HCT116 (cell line): ENCODE measurements around the gene CCKAR. TPM values are rescaled to one million over a fixed set of nuclear protein-coding genes. Genes with fewer than 3 reads are reported as not detected.
A peak's percentile ranks its signal among the peaks of the same experiment; 100 is the strongest.

ENCODE experiments used
- ATAC-seq: fragments of 200-7000 bp; cut with Tn5 transposase; 2 replicates; pipeline ENCODE4 v1.9.1; 2020; ENCODE audit warnings: mild to moderate bottlenecking, moderate library complexity
- BruUV-seq: library from RNA; stranded (reverse); fragments of 400-500 nt; replicated peaks from 2 replicates; lab custom pipeline; 2021; lab: Mats Ljungman, UMichigan
- CTCF ChIA-PET: fragments of 300-600 bp; sonication (Branson Sonifier 250); formaldehyde crosslinking; loops from one replicate; lab custom pipeline; 2021; ENCODE audit warnings: antibody characterized with exemption; lab: Charles Lee
- POLR2A ChIA-PET: fragments of 300-600, 350-600 bp; sonication (Branson Sonifier 250); formaldehyde crosslinking; loops from one replicate; lab custom pipeline; 2021; ENCODE audit warnings: antibody characterized with exemption; lab: Charles Lee
- RAD21 ChIA-PET, 2 experiments: fragments of 300-600 bp; sonication (Branson Sonifier 250); formaldehyde crosslinking; loops; one replicate each; lab custom pipeline; 2023; ENCODE audit warnings: low total read pairs in 2 of 2; ENCODE audit not compliant: uncharacterized antibody in 2 of 2, unreplicated experiment in 2 of 2, low non-redundant PET in 1 of 2; lab: Charles Lee
- DNase-seq: peaks from one replicate; pipeline ENCODE4 v3.0.0-alpha.2; 2010; ENCODE audit warnings: low read depth, low spot score
- H2AFZ ChIP-seq: fragments of 200-600 bp; shearing (Covaris generic), sonication (generic); 2 replicates; pipeline ENCODE4 v1.6.1; 2017; ENCODE audit warnings: low read depth, mixed run types, mixed read lengths, antibody characterized with exemption, low read length; ENCODE audit not compliant: poor library complexity, severe bottlenecking
- H3K27ac ChIP-seq: 2 replicates; pipeline ENCODE4 v1.5.1; 2012; ENCODE audit warnings: low read depth, low read length
- H3K27me3 ChIP-seq: fragments of 200-600 bp; sonication (generic); 2 replicates; pipeline ENCODE4 v1.6.1; 2016; ENCODE audit warnings: mixed run types, low read length, mixed read lengths; ENCODE audit not compliant: insufficient read depth
- H3K36me3 ChIP-seq, 2 experiments: fragments of 200-500 bp in 1 of 2; fragments of 200-600 bp in 1 of 2; sonication (Bioruptor generic) in 1 of 2; sonication (generic) in 1 of 2; 2 replicates each; pipeline versions ENCODE4 v1.5.1 to v1.6.1; 2014 to 2016; ENCODE audit warnings: low read length in 2 of 2, inconsistent platforms in 1 of 2, mixed read lengths in 1 of 2, mixed run types in 1 of 2; ENCODE audit not compliant: insufficient read depth in 2 of 2, control insufficient read depth in 1 of 2
- H3K4me1 ChIP-seq, 2 experiments: fragments of 200-600 bp in 1 of 2; sonication (generic) in 1 of 2; 2 replicates each; pipeline versions ENCODE4 v1.5.1 to v1.6.1; 2012 to 2017; ENCODE audit warnings: low read length in 2 of 2, inconsistent platforms in 1 of 2, mild to moderate bottlenecking in 1 of 2, mixed read lengths in 1 of 2, mixed run types in 1 of 2, moderate library complexity in 1 of 2; ENCODE audit not compliant: insufficient read depth in 2 of 2, control insufficient read depth in 1 of 2
- H3K4me2 ChIP-seq: fragments of 200-600 bp; sonication (generic); 2 replicates; pipeline ENCODE4 v1.6.1; 2017; ENCODE audit warnings: mixed run types, low read length, mixed read lengths
- H3K4me3 ChIP-seq, 2 experiments: fragments of 200-600 bp in 1 of 2; sonication (generic) in 1 of 2; replicated peaks in 1 of 2; 2 replicates each; pipeline ENCODE4 v1.5.1; 2011 to 2016; ENCODE audit warnings: low read length in 2 of 2, control low read depth in 1 of 2, low read depth in 1 of 2, mild to moderate bottlenecking in 1 of 2, mixed read lengths in 1 of 2, mixed run types in 1 of 2
- H3K79me2 ChIP-seq: fragments of 200-600 bp; sonication (generic); 2 replicates; pipeline ENCODE4 v1.6.1; 2017; ENCODE audit warnings: mild to moderate bottlenecking, mixed run types, low read length, moderate library complexity, mixed read lengths; ENCODE audit not compliant: insufficient read depth
- H3K9ac ChIP-seq: fragments of 200-600 bp; sonication (generic); 2 replicates; pipeline ENCODE4 v1.6.1; 2016; ENCODE audit warnings: low read length, mixed read lengths
- H3K9me2 ChIP-seq: fragments of 200-600 bp; sonication (generic), shearing (Covaris generic); 2 replicates; pipeline ENCODE4 v1.6.1; 2017; ENCODE audit warnings: mixed run types, mild to moderate bottlenecking, moderate library complexity; ENCODE audit not compliant: insufficient read depth
- H3K9me3 ChIP-seq, 2 experiments: fragments of 200-500 bp in 1 of 2; fragments of 200-600 bp in 1 of 2; sonication (Bioruptor generic) in 1 of 2; sonication (generic) in 1 of 2; 2 replicates each; pipeline ENCODE4 v1.6.1; 2014 to 2017; ENCODE audit warnings: low read length in 2 of 2, mixed read lengths in 2 of 2, inconsistent platforms in 1 of 2, low read depth in 1 of 2, mild to moderate bottlenecking in 1 of 2, mixed run types in 1 of 2, moderate library complexity in 1 of 2; ENCODE audit not compliant: control insufficient read depth in 1 of 2, insufficient read depth in 1 of 2
- H4K20me1 ChIP-seq: fragments of 200-600 bp; sonication (generic), shearing (Covaris generic); 2 replicates; pipeline ENCODE4 v1.6.1; 2017; ENCODE audit warnings: mixed run types, mild to moderate bottlenecking, moderate library complexity; ENCODE audit not compliant: insufficient read depth
- CEBPB ChIP-seq: IDR thresholded peaks from 2 replicates; pipeline ENCODE4 v1.6.1; 2012; ENCODE audit warnings: low read depth
- CTCF ChIP-seq, 3 experiments: fragments of 200-600 bp in 1 of 3; sonication (generic) in 1 of 3; IDR thresholded peaks in 2 of 3; conservative IDR thresholded peaks in 1 of 3; 2 replicates each; pipeline ENCODE4 v1.5.1; 2012 to 2017; ENCODE audit warnings: low read depth in 2 of 3, low read length in 2 of 3, antibody characterized with exemption in 1 of 3, borderline replicate concordance in 1 of 3, control low read depth in 1 of 3, mild to moderate bottlenecking in 1 of 3, mixed read lengths in 1 of 3, mixed run types in 1 of 3, moderate library complexity in 1 of 3; ENCODE audit not compliant: insufficient read depth in 1 of 3
- EGR1 ChIP-seq: IDR thresholded peaks from 2 replicates; pipeline ENCODE4 v1.6.1; 2012; ENCODE audit warnings: low read depth
- EZH2phosphoT487 ChIP-seq: fragments of 200-600 bp; IDR thresholded peaks from 2 replicates; pipeline ENCODE4 v1.6.1; 2018; ENCODE audit warnings: antibody characterized with exemption, borderline replicate concordance
- FOSL1 ChIP-seq: IDR thresholded peaks from 2 replicates; pipeline ENCODE4 v1.6.1; 2012; ENCODE audit warnings: low read depth
- JUND ChIP-seq: IDR thresholded peaks from 2 replicates; pipeline ENCODE4 v1.6.1; 2012
- POLR2A ChIP-seq: IDR thresholded peaks from 2 replicates; pipeline ENCODE4 v1.7.0; 2011; ENCODE audit warnings: borderline replicate concordance; ENCODE audit not compliant: insufficient read depth, insufficient read length; ENCODE audit errors: extremely low read depth
- POLR2AphosphoS5 ChIP-seq: IDR thresholded peaks from 2 replicates; pipeline ENCODE4 v1.6.1; 2011; ENCODE audit warnings: mild to moderate bottlenecking, low read depth, low read length, moderate library complexity
- RAD21 ChIP-seq: IDR thresholded peaks from 2 replicates; pipeline ENCODE4 v1.6.1; 2012; ENCODE audit warnings: low read depth, mild to moderate bottlenecking
- SIN3A ChIP-seq: IDR thresholded peaks from 2 replicates; pipeline ENCODE4 v1.6.1; 2012; ENCODE audit warnings: low read depth
- SRF ChIP-seq: IDR thresholded peaks from 2 replicates; pipeline ENCODE4 v1.6.1; 2012; ENCODE audit warnings: low read depth
- TCF7L2 ChIP-seq: IDR thresholded peaks from 2 replicates; pipeline ENCODE4 v1.7.0; 2011; ENCODE audit warnings: borderline replicate concordance, inconsistent platforms; ENCODE audit not compliant: insufficient read depth, insufficient read length; ENCODE audit errors: extremely low read depth
- ZBTB33 ChIP-seq: IDR thresholded peaks from 2 replicates; pipeline ENCODE4 v1.6.1; 2011; ENCODE audit warnings: mild to moderate bottlenecking, low read length, moderate library complexity; ENCODE audit not compliant: insufficient replicate concordance; ENCODE audit errors: extremely low read depth
- ZFX ChIP-seq: fragments of 450-650 bp; IDR thresholded peaks from 2 replicates; pipeline ENCODE4 v1.6.1; 2017
- ZNF274 ChIP-seq: fragments of 200-500 bp; sonication (Bioruptor generic); IDR thresholded peaks from 2 replicates; pipeline ENCODE4 v1.6.1; 2014; ENCODE audit warnings: mild to moderate bottlenecking, low read depth, low read length, inconsistent platforms
- intact Hi-C: fragments of 100-400 bp; cut with micrococcal nuclease; formaldehyde crosslinking; loops from 2 replicates; pipeline ENCODE4 v1.10.0; 2022
- total RNA-seq: library from RNA; stranded (reverse); gene quantifications from one replicate; pipeline ENCODE4 v1.2.1, GENCODE V29; 2021; ENCODE audit not compliant: unreplicated experiment
- TF ChIP-seq, protein P1 (sequence below): IDR thresholded peaks from 2 replicates; pipeline ENCODE4 v1.6.1; 2012
- TF ChIP-seq, protein P2 (sequence below): IDR thresholded peaks from 2 replicates; pipeline ENCODE4 v1.6.1; 2012; ENCODE audit warnings: low read depth
- TF ChIP-seq, protein P3 (sequence below): IDR thresholded peaks from 2 replicates; pipeline ENCODE4 v1.6.1; 2012

The CCKAR gene
- total RNA-seq, 1 experiment from 2014 or later: not detected

DNA sequence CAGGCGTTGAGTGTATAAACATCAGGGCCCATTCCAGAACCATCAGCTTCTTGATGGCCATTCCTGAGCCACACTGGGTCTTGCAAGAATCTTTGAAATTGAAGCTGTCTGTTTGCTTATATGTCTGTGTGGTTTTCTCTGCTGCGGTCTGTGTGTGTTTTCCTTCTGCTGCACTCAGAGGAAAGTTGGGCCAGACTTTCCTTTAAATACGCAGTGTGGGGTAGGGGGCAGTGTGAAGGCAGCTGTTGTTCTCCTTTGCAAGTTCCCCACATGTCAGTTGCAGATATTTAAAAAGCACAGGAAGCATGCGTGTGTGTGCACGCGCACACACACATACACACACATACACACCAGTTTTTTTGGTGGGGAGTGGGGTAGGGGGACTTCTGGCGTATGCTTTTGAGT, 32.1 kb downstream of the CCKAR start:
- no peaks in the 10 kb centered on the region for H3K9me3 ChIP-seq
- intact Hi-C loops: loop anchor here (2.0 to 10.0 kb wide), 3 partner anchors 124 to 557 kb away; partner anchors contain the start of gene TBC1D19
- H3K27me3 ChIP-seq: no peaks in the 10 kb centered on the region
- no peaks in the 10 kb centered on the region for H3K79me2 ChIP-seq
- H3K27ac ChIP-seq: no peak overlapping the region
- H3K9me2 ChIP-seq: no peaks in the 10 kb centered on the region
- H4K20me1 ChIP-seq: no peaks in the 10 kb centered on the region
- TF ChIP-seq RAD21: no peak
- TF ChIP-seq, protein P1, sequence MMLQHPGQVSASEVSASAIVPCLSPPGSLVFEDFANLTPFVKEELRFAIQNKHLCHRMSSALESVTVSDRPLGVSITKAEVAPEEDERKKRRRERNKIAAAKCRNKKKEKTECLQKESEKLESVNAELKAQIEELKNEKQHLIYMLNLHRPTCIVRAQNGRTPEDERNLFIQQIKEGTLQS: no peak
- TF ChIP-seq EZH2phosphoT487: no peak
- TF ChIP-seq FOSL1: no peak
- no peak for TF ChIP-seq CTCF (IDR thresholded peaks at IDR 0.05 in 2 of 3, conservative IDR thresholded peaks at IDR 0.05 in 1 of 3; ENCODE audit: borderline replicate concordance in 1 of 3, insufficient read depth in 1 of 3, low read depth in 2 of 3, low read length in 2 of 3)
- no peak for TF ChIP-seq SRF
- TF ChIP-seq POLR2AphosphoS5: no peak
- no peak for TF ChIP-seq ZNF274
- no peak for TF ChIP-seq ZFX
- TF ChIP-seq JUND: no peak
- TF ChIP-seq CEBPB: no peak
- TF ChIP-seq, protein P2, sequence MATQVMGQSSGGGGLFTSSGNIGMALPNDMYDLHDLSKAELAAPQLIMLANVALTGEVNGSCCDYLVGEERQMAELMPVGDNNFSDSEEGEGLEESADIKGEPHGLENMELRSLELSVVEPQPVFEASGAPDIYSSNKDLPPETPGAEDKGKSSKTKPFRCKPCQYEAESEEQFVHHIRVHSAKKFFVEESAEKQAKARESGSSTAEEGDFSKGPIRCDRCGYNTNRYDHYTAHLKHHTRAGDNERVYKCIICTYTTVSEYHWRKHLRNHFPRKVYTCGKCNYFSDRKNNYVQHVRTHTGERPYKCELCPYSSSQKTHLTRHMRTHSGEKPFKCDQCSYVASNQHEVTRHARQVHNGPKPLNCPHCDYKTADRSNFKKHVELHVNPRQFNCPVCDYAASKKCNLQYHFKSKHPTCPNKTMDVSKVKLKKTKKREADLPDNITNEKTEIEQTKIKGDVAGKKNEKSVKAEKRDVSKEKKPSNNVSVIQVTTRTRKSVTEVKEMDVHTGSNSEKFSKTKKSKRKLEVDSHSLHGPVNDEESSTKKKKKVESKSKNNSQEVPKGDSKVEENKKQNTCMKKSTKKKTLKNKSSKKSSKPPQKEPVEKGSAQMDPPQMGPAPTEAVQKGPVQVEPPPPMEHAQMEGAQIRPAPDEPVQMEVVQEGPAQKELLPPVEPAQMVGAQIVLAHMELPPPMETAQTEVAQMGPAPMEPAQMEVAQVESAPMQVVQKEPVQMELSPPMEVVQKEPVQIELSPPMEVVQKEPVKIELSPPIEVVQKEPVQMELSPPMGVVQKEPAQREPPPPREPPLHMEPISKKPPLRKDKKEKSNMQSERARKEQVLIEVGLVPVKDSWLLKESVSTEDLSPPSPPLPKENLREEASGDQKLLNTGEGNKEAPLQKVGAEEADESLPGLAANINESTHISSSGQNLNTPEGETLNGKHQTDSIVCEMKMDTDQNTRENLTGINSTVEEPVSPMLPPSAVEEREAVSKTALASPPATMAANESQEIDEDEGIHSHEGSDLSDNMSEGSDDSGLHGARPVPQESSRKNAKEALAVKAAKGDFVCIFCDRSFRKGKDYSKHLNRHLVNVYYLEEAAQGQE: no peak
- no peak for TF ChIP-seq SIN3A
- TF ChIP-seq POLR2A: no peak
- no peak for TF ChIP-seq TCF7L2
- TF ChIP-seq EGR1: no peak
- TF ChIP-seq ZBTB33: no peak
- TF ChIP-seq, protein P3, sequence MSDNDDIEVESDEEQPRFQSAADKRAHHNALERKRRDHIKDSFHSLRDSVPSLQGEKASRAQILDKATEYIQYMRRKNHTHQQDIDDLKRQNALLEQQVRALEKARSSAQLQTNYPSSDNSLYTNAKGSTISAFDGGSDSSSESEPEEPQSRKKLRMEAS: no peak
- CTCF ChIA-PET: interaction anchor here (0.5 to 1.6 kb wide), 3 partner anchors 21 to 310 kb away, joined by 3 to 4 read pairs (median 3); no protein-coding TSS in a partner anchor
- RAD21 ChIA-PET: interaction anchor here (0.5 to 0.6 kb wide), 2 partner anchors 110 to 402 kb away, joined by 3 to 4 read pairs; partner anchors contain the start of gene STIM2 (in 1 of the 2)
- no peak for DNase-seq
- no peak overlapping the region for H3K4me3 ChIP-seq
- no peaks in the 10 kb centered on the region for H3K36me3 ChIP-seq
- H3K4me1 ChIP-seq: peaks cover 0 to 15% of the 10 kb centered on the region in 2 experiments; a peak in 2 of 4 replicates
- H3K9ac ChIP-seq: no peak overlapping the region
- ATAC-seq: no peak
- H2AFZ ChIP-seq: peak overlapping the region; percentile 62
- no TSS peak for BruUV-seq
- POLR2A ChIA-PET: interaction anchor here (0.6 kb wide), 1 partner anchor 300 kb away, joined by 3 read pairs; no protein-coding TSS in a partner anchor
- H3K4me2 ChIP-seq: no peak overlapping the region
